Mononuclear cell (primary cell): ENCODE results near the gene HDAC4. TPM values are rescaled to one million over a fixed set of nuclear protein-coding genes. Genes with fewer than 3 reads are reported as not detected.
"Not testable (repeated sequence)": the region's sequence is repeated elsewhere in the genome, so short reads cannot be mapped to it uniquely, and the experiment has no call there.

Experiments used
- H3K27me3 ChIP-seq: 2 replicates; pipeline ENCODE4 v1.6.0; 2011; ENCODE audit warnings: low read length, control low read depth; ENCODE audit not compliant: insufficient read depth
- H3K4me1 ChIP-seq: 2 replicates; pipeline ENCODE4 v1.5.1; 2011; ENCODE audit warnings: mild to moderate bottlenecking, low read length, control low read depth; ENCODE audit not compliant: insufficient read depth
- H3K4me3 ChIP-seq: 2 replicates; pipeline ENCODE4 v1.5.1; 2011; ENCODE audit warnings: mild to moderate bottlenecking, low read length, moderate library complexity
- H3K9me3 ChIP-seq: 2 replicates; pipeline ENCODE4 v1.5.1; 2011; ENCODE audit warnings: low read depth, mild to moderate bottlenecking, control low read depth, low read length
- total RNA-seq: library from RNA; depleted of rRNA; stranded (reverse); fragments of >200 nt; gene quantifications from one replicate; pipeline ENCODE4 v1.2.3, GENCODE V29; 2012

The HDAC4 gene
- total RNA-seq, 1 donor = 27.7 TPM

- H3K4me1 ChIP-seq = peaks cover 51% of the 10 kb centered on the region
- peak overlapping the region; percentile 6 for H3K4me3 ChIP-seq
- H3K27me3 ChIP-seq = no peaks in the 10 kb centered on the region
Observed at GRCh38 chr2:239285071-239285931, 115.5 kb downstream of the HDAC4 start.

GRCh38 chr2:239283961-239284795, 116.6 kb downstream of the HDAC4 start:
- Histone ChIP-seq H3K4me1 (peaks cover 57% of the 10 kb centered on the region), H3K4me3 (no peak overlapping the region), H3K27me3 (no peaks in the 10 kb centered on the region), H3K9me3 (no peaks in the 10 kb centered on the region)

More at GRCh38 chr2:239285071-239285931, 115.5 kb downstream of the HDAC4 start:
- no peaks in the 10 kb centered on the region for H3K9me3 ChIP-seq

- Histone ChIP-seq H3K27me3 (no peaks in the 10 kb centered on the region), H3K9me3 (no peaks in the 10 kb centered on the region), H3K4me1 (peaks cover 59% of the 10 kb centered on the region), H3K4me3 (no peak overlapping the region)
Observed at GRCh38 chr2:239283288-239283945, 117.4 kb downstream of the HDAC4 start.

- Histone ChIP-seq H3K9me3 (no peaks in the 10 kb centered on the region), H3K4me3 (no peak overlapping the region), H3K4me1 (peaks cover 60% of the 10 kb centered on the region), H3K27me3 (no peaks in the 10 kb centered on the region)
Observed at GRCh38 chr2:239282448-239283287, 118.2 kb downstream of the HDAC4 start.

- H3K9me3 ChIP-seq, H3K27me3 ChIP-seq, H3K4me3 ChIP-seq: not testable (repeated sequence)
- H3K4me1 ChIP-seq = peaks cover 66% of the 10 kb centered on the region
Observed at GRCh38 chr2:239280296-239281017, 120.4 kb downstream of the HDAC4 start.

- H3K27me3 ChIP-seq = no peaks in the 10 kb centered on the region
- H3K4me1 ChIP-seq = peaks cover 66% of the 10 kb centered on the region
- H3K9me3 ChIP-seq = no peaks in the 10 kb centered on the region
- no peak overlapping the region for H3K4me3 ChIP-seq
Observed at GRCh38 chr2:239279508-239280295, 121.1 kb downstream of the HDAC4 start.

GRCh38 chr2:239278941-239279365, 121.9 kb downstream of the HDAC4 start:
- H3K9me3 ChIP-seq = no peaks in the 10 kb centered on the region
- no peak overlapping the region for H3K4me3 ChIP-seq
- H3K4me1 ChIP-seq = peaks cover 66% of the 10 kb centered on the region
- no peaks in the 10 kb centered on the region for H3K27me3 ChIP-seq

- Histone ChIP-seq H3K9me3 (no peaks in the 10 kb centered on the region), H3K4me3 (no peak overlapping the region), H3K4me1 (peaks cover 66% of the 10 kb centered on the region), H3K27me3 (no peaks in the 10 kb centered on the region)
Observed at GRCh38 chr2:239278361-239278760, 122.5 kb downstream of the HDAC4 start.

GRCh38 chr2:239277401-239278085, 123.3 kb downstream of the HDAC4 start:
- H3K9me3 ChIP-seq = no peaks in the 10 kb centered on the region
- H3K4me3 ChIP-seq = no peak overlapping the region
- peaks cover 70% of the 10 kb centered on the region for H3K4me1 ChIP-seq
- H3K27me3 ChIP-seq = no peaks in the 10 kb centered on the region

- H3K27me3 ChIP-seq = no peaks in the 10 kb centered on the region
- H3K9me3 ChIP-seq = no peaks in the 10 kb centered on the region
- H3K4me3 ChIP-seq = no peak overlapping the region
- peaks cover 73% of the 10 kb centered on the region for H3K4me1 ChIP-seq
Observed at GRCh38 chr2:239276851-239277250, 124.0 kb downstream of the HDAC4 start.

GRCh38 chr2:239275847-239276831, 124.7 kb downstream of the HDAC4 start:
- no peaks in the 10 kb centered on the region for H3K27me3 ChIP-seq
- H3K4me1 ChIP-seq = peaks cover 73% of the 10 kb centered on the region
- H3K9me3 ChIP-seq = no peaks in the 10 kb centered on the region
- no peak overlapping the region for H3K4me3 ChIP-seq
